ENCODE data around the gene RIC1. TPM values are rescaled to one million over a fixed set of nuclear protein-coding genes. Genes with fewer than 3 reads are reported as not detected.

The RIC1 gene
- total and polyA plus RNA-seq, 2 of the 8 experiments (the other 6 are each of a cell fraction or from before 2014, with no cell fraction given) = 10.7 to 24.5 TPM

GRCh38 chr9:5796298-5796697 lies 167.4 kb downstream of the RIC1 start (continued):
- TF ChIP-seq SUZ12 (IDR thresholded peaks at IDR 0.05; ENCODE audit: low read length) (no peak), BCL11A (IDR thresholded peaks at IDR 0.05; ENCODE audit: low read depth in 2 of 2, low read length in 2 of 2) (no peak)
- TF ChIP-seq, protein P1, sequence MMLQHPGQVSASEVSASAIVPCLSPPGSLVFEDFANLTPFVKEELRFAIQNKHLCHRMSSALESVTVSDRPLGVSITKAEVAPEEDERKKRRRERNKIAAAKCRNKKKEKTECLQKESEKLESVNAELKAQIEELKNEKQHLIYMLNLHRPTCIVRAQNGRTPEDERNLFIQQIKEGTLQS (IDR thresholded peaks at IDR 0.05; ENCODE audit: insufficient read depth, low read depth, low read length) = no peak
